Activated T-helper 1 cell treated with anti-CD3 and anti-CD28 coated beads, Interleukin-2, amount 50 U/mL, for 16 hours (primary cell): ENCODE measurements around the gene FSHR.

Source experiments
- DNase-seq, 2 donors: peaks; one replicate each; pipeline ENCODE4 v3.0.0-alpha.2; 2020; ENCODE audit warnings: low read depth in 1 of 2, low spot score in 1 of 2

The FSHR gene

GRCh38 chr2:49033394-49034185, 120.7 kb downstream of the FSHR start:
- no peak for DNase-seq

- DNase-seq, result no peak
These were observed 121.4 kb downstream of the FSHR start for GRCh38 chr2:49032936-49033335.

DNA sequence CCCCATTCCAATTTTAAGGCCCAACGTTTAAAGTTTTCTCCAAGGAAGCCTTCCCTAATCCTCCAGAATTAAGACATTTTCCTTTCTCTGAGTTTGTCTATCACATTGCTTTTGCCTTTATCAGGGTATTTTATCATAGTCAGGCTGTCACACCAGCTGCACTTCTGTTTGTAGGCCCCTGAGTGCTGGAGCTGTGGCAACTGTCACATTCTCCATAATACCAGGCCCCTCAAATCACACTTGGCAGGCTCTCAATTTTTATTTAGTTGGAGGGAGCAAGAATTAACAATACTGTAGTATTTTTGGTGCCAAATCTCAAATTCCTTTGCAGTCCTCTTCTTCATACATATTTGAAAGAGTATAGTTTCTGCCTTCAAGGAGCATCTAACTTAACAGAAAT, 122.2 kb downstream of the FSHR start:
- no peak for DNase-seq

GRCh38 chr2:49029406-49029805, 124.9 kb downstream of the FSHR start:
- DNase-seq, result no peak

DNA sequence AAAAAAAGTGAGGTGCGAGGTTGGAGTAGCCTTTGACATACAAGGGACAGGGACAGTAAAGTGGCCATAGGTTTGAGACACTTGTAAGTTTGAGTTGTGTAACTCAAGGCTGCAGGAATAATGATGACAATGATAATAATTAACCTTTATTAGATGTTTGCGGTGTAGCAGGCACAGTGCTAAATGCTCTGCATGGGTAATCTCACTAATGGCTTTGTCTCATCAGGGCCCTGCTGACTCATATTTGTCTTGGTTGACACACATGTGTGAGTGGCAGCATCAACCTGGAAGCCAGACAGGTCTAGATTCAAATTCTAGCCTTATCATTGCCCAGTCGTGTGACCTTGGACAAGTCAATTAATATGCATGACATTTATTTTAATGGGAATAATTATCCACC, 126.2 kb downstream of the FSHR start:
- no peak for DNase-seq

DNA sequence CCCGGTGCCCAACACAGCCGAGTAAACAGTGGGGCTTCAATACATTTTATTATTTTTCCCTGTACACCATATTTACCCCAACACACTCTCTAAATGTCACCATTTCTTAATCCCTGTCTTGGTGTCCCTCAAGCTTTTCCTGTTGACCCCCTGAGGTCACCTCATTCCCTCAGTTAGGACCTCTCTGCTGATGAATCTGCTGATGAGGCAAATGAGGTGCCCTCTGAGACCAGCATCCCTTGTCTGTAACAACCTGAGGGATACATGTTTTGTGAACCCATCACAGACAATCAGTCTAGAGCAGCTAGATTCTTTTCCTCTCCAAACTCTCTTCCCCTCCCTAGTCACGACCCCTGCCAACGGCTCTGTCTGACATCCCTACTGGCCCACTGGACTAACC, 127.6 kb downstream of the FSHR start:
- no peak for DNase-seq

DNA sequence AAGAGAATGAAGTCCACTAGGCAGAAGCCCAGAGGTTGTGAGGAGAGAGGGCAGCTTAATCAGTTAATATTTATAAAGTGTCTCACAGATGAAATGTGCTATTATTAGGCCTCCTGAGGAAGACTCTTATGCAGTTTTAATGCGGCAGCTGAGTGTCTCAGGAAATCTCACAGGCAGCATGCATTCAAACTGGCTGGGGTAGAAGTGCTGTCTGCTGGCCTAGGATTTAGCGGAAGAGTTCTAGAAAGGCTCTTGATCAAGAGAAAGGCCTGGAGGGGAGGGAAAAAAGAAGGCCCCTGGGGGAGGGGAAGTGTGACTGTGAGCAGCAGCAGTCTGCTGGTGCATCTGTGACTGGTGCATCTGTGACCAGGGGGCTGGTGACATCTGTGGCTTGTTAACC, 133.0 kb downstream of the FSHR start:
- no peak for DNase-seq

DNA sequence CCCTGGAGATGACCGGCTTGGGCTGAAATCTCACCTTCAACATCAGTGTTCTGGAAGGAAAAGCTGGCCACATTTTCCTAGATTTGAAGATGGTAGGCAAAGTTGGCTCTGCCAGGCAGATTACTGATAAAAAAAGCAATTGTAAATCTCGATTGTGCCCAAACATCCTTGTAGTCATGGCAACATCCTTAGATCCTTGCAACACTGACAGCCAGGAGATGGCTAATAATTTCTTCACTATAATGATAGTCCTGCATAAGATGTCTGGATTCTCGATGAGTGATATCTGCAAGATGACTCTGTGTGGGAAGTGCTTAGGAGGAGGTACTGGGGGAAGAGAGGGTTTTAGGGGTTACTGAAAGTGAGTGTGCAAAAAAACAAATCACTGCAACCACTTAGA, 149.1 kb downstream of the FSHR start:
- no peak for DNase-seq

DNA sequence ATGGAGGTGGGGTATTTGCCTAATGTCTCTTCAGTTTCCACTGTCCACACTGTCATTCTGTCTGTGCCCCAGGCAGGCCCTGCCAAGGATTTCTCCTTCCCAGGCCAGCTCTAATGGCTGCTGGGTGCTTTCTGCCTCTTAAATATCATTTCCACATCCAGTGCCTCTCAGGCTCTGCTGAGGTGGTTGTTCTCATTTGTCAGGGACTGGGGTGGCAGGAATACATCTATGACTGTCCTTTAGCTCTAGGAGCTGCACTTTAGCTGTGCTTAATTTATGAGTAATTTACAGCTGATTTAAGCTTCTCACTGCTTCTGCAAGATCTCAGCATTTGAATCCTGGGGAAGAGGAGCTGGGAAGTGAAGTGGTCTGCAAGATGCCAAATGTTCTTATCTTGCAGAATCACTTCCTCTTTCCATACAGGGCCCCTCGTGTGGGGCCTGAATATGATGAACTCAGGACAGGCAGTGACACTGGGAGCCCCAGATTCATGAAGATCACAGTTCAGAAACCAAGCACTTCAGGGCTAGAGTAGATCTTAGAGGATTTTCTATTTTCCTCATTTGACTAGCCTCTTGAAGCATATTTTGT, 150.2 kb downstream of the FSHR start:
- DNase-seq, result no peak

DNA sequence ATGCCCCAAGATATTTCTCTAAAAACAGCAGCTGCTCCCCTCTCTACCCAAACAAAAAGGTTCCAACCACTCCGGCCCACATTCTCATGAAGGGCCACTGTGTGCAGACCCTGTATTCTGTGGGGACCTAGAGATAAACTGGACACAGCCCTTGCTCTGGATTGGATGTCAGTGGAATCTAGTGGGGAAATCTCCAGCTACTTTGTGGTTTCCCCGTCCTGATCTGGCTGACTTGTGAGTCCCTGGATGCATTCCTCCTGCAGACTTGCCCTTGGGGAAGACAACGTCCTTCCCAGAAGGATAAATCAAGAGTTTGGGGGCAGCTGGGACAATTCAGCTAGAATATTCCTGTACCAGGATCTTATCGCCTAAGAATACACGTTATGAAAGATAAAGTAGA, 151.1 kb downstream of the FSHR start:
- no peak for DNase-seq

DNA sequence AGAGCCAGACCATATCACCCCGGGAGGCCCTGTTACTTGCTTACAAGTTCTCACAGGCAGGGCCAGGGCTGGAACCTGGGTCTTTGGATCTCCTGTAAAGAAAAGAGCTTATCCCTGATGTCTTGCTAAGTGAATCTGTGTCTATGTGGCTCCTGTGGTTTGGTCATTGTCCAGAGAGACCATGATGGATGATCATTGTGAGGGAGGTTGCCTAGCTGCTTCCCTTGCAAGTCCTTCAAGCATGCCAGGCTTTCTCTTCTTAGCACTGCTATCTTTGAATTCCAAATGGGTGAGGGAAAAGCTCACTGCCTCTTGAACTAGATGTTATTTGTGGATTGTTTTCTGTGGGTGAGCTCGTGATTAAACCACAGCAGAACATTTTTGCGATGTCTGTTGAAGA, 151.6 kb downstream of the FSHR start:
- DNase-seq, result no peak

- no peak for DNase-seq
These were observed 153.6 kb downstream of the FSHR start for GRCh38 chr2:49000695-49001094.

- DNase-seq, result no peak
These were observed 155.9 kb downstream of the FSHR start for GRCh38 chr2:48998449-48998848.

GRCh38 chr2:48993576-48993975, 160.7 kb downstream of the FSHR start:
- no peak for DNase-seq

DNA sequence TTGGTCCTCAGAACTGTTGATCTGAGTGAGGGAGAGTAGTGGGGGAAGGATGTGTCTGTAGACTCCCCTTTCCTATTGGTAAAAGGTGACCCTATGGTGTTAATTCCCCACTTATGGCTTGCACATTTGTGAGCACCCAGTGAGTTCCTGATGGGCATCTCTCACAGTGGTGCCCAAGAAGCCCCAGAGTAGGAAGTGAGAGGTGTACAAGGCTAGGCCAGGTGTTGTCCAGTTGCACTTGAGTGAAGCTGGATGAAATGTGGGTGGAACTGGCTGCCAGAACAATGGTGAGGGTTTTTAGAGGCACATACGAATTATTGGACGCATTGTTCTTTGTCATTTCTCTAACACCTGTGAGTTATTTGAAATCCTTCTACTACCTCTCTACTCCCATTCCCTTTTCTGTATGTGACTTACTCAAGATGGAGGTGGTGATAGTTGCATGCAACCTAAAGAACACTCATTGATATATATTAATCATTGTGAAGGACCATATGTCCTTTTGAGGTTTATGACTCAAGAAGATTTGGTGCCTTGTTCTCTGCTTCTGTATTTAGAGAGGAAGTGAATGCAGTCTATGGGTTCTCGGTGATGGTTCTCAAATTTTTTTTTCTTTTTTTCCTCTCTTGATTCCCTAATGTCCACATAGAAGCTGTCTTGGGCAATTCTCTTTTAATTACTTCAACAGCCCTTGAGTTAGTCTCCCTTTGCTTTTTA, 162.7 kb downstream of the FSHR start:
- DNase-seq, result no peak

DNA sequence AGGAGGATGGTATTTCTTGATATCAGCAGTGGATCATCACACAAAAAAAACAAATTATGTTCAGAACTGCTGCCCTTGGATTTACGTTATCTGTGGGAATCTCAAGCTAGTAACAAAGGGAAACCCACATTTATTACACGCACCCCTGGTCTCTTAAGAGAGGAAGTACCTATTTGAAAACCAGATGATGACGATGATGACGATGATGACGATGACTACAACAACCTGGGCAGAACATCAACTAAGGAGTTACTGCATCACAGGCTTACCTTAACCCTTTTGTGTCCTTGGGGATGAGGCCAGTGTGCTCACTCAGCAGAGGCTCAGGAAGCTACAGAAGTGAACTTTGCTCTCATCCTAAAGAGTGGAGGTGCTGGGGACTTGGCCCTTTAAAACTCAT, 169.4 kb downstream of the FSHR start:
- no peak for DNase-seq

DNA sequence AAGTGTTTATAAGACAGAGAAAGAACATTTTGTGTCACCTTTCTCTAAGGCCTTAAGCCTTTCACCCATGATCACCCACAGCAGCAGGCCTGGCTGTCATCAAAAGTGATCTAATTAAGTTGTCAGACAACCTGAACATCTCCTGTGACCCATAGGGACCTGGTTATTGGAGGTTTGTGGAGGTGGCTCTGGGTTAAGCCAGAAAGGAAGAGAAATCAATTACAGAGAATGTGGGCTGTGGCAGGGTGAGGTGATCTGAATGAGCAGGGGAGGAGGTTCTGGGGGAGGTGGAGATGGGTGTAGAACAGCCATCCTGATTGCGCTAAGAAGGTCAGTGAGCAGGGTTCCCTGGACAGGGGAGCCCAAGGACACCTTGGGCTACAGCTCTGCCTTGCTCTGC, 170.8 kb downstream of the FSHR start:
- no peak for DNase-seq

DNA sequence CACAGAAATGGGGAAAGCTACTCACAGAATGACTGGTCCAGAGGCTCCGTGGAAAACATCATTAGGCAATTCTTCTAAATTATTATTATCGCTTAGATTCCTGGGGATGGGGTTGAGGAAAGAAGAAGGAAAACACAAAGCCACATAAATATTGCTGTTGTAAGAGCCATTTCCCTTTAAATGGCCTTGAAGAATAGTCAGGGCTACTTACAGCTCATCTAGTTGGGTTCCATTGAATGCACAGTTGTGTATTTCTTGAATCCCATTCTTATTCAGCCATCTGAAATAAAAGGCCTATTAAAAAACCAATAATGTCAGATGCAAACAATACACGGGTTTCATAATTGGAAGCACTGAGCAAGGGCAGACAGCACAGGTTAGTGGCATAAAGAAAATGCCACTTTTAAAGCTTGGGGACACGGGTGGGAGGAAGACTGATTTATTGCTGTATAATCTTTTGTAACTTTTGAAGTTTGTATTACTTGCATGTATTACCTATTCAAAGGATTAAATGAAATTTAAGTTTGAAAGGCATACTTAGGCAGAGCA, 171.4 kb downstream of the FSHR start:
- no peak for DNase-seq

GRCh38 chr2:48980846-48981245, 173.5 kb downstream of the FSHR start:
- no peak for DNase-seq

DNA sequence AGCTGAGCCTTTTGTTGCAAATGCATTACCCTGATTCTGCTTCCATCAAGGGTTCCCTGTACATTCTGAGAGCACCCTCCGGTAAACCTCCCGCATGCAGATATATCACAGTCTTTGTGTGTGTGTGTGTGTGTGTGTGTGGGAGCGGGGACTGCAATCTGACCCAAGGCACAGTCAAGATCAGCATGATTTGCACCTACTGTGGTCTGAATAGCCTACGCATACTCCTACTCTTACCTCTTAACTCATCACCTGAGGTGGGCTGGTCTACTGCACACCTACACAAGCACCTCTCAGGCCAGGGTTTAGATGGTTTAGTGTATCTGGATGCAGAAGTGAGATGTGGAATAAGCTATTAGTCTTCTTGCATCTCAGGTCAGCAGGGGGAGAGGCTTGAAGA, 174.6 kb downstream of the FSHR start:
- no peak for DNase-seq

GRCh38 chr2:48978131-48978530, 176.2 kb downstream of the FSHR start:
- no peak for DNase-seq

DNA sequence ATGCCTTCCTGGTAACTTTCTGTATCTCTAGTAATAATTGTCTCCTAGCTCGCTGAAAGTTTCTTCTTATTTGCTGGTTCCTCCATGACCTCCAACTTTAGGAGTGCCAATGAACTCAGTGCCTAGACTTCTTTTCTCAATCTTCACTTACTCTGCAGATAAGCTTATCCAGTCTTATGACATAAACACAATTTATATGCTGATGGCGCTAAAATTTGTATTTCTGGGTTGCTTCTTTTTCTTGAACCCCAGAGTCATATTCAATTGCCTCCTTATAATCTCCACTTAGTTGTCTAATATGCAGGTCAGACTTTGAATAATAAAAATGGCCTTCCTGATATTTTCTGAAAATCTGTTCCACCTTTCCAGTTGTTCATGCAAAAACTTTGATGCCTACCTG, 182.5 kb downstream of the FSHR start:
- no peak for DNase-seq
